Ecto neural progenitor cell (in vitro differentiated cells): ENCODE results near the gene MVD.
"Not testable (repeated sequence)": the region's sequence is repeated elsewhere in the genome, so short reads cannot be mapped to it uniquely, and the experiment has no call there.

Experiments used
- DNase-seq: peaks from one replicate; pipeline ENCODE4 v3.0.0-alpha.2; 2018; ENCODE audit warnings: low spot score

MVD gene

DNA sequence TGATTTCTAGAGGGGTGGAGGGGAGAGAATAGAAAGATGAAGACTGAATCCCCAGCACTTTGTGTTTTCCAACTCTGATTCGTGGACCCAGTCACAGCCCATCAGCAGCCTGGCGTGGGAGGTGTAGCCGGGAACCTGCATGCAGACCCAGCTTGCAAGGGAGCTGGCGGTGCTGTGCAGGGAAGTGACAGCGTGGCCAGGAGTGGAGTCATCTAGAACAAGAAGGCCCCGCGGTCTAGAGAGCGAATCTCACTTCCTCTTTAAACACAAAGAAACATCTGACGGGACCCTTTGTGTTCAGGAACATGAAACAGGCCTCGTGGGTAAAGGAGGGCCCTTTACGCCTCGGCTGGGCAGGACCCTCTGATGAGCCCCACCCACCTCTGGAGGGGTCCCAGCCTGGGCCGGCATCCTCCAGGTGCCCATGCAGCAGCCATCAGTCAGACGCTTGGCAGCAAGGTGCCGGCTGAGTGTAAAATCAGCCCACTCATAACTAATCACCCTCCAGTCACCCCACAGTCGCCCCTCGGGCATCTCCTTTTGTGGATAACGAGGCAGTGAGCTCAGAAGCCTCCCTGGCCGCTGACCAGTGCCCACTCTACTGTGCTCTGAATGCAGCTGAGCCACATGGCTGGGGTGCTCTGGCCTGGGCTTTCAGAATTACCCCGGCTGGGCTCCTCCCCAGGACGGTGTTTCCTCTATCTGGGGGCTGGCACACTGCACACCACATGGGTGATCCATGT lies 19.0 kb upstream of the MVD start:
- no peak for DNase-seq

DNA sequence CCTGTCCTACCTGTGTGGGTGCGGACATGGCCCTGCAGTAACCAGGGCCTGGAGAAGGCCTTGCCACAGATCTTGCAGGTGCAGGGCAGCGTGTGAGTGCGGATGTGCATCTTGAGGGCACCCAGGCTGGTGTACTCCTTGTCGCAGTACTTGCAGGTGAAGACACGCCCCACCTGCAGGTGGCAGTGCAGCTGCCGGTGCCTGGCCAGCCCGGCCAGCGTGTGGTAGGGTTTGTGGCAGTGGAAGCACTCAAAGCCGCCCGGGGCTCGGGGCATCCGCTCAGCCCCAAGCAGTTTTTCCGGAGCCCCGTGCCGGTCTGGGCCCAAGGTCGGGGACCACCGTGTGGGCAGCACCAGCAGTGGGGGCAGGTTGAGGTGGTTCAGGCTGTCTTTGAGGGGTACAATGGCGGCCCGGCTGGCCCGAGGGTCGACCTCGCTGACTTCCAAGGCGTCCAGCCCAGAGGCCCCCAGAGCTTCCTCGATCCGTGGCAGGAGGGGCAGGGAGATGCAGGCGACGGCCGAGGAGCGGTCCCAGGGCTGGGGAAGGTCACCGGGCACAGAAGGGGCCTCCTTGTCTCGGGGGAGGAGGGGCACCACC lies 18.3 kb upstream of the MVD start:
- no peak for DNase-seq

DNA sequence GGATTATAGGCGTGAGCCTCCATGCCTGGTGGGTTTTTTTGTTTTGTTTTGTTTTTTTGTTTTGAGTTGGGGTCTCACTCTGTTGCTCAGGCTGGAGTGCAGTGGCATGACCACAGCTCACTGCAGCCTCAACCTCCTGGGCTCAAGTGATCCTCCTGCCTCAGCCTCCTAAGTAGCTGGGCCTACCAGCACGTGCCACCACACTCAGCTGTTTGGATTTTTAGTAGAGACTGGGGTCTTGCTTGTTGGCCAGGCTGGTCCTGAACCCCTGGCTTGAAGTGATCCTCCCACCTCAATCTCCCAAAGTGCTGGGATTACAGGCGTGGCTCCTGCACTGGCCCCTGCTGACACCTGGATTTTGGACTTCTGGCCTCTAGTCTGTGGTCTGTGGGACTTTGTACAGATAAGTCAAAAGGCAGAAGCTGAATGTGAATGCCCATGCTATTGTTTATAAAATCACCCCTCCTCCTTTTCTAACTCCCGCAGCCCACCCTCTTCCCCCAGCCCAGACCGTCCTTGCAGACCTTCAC lies 17.7 kb upstream of the MVD start:
- no peak for DNase-seq

DNA sequence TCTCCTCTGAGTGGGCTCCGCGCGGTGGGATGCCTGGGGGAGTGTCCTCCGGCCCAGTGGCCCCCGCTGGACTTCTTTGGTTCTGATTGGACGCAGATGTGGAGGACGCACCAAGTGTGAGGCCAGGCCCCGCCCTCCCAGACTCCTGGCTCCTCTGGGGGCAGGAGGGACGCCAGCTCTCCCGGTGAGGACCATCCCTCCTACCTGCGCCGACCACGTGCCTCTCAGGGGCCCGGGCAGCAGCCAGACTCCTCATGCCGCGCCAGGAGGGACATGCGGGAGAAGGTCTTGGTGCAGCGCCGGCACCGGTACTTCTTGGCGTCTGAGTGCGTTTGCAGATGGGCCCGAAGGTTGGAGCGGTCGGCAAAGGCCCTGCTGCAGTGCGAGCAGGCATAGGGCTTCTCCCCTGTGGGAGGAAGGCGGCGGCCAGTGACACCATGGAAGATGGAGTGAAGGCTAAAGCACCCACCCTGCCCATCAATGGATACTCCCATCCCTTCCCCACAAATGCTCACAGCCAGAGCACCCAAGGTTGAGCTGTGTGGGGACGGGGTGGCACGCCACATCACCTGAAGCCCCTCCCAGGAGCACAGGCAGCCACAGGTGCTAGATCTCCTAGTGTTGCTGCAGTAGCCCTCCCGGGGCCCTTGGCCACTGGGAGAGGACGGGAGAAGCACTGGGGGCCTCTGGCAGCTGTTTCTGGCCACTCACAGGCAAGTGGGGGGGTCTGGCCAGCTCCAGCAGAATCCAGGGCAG lies 15.5 kb upstream of the MVD start:
- DNase-seq, result no peak

DNA sequence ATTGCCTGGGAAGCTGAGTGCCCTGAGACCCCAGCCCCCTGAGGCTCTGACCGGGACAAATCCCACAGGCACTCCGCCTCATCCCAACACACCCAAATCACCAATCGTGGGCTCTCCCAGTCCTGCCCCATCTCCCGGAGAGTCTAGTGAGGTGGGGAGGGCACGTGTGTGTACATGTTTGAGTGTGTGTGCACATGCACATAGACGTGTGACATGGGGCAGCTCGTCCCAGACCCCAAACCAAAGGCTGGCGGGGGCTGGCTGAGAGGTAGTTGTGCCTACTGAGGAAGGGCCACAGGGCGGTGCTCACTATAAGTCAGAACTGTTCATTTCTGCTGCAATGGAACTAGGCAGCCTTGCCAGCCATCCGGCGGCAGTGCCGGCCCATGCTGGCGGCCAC lies 14.8 kb upstream of the MVD start:
- DNase-seq, result no peak

DNA sequence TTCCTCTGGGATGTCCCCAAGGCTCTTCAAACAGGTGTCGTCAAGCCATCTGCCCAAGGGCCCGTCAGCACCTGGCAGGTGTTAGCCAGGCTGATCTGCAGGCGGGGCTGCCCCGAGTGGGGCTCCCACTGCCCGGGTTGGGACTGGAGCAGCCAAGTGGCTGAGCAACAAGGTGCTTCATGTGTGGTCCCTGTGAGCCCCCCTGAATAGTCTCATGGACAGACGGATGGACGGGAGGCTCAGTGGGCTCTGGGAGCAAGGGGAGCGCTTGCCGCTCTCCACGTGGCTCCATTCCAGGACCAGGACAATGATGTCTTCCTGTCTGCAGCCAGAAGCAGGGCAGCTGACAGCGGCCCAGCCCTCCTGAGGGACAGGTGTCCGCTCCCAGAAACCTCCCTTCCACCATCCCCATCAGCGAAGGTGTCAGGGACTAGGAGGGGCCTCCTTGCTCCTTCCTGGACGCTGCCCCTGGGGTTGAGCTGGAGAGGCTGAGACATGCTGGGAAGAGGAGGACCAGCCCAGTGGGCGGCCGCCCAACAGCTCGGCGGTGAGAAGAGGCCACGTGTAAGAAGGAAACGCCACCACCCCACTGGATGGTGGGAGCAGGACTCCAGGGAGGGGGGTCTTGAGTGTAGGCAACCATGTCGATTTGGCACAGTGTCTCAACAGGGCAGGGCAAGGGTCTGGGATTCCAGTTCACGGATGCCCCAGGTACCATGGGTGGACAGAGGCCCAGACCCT lies 13.8 kb upstream of the MVD start:
- DNase-seq, result no peak

DNA sequence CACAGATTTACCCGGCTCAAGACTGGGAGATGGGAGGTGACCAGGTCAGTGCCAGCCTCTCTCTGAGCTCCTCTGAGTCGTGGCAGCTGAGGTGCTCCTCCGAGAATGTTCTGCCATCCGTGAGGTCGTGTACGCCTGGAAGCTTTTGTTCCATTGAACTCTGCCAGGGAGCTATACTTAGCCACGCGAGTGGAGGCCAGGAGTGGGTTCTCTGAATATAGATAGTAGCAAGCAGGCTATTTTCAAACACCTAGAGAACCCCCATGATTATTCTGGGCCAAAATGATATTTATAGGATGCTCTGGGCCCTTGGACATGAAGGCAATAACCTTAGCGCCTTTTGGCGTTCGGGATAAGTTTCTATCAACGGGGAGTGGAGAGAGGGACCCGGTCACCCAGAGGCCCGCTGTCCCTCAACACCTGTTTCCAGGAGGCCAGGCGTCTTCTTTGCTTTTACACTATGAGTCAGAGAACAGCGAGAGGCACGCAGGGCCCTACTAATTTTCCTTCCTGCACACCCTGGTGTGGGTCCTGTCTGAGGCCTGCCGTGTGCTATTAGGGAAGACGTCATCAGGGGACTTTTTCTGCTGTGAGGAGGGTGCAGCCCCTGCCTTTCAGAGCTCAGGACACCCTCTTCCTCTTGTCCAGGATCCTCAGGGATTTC lies 11.0 kb upstream of the MVD start:
- no peak for DNase-seq

DNA sequence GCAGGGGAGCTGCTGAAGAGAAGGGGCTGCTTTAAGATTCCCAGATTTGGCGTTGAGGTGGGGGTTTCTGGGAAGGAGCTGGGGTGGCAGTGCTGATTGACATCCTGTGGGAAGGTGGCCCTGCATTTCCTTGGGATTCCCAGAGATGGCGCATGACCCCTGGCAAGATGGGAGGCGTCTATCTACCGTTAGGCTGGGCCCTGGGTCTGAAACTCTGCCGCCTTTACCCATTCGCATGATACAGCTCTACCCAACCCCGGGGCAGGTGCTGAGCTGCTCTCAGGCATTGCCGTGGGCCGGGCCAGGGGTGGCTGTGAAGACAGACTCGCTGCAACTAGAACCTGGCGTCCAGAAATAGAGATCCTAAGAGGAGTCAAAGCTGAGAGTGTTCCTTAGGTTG lies 9.9 kb upstream of the MVD start:
- DNase-seq, result peak; percentile 71

DNA sequence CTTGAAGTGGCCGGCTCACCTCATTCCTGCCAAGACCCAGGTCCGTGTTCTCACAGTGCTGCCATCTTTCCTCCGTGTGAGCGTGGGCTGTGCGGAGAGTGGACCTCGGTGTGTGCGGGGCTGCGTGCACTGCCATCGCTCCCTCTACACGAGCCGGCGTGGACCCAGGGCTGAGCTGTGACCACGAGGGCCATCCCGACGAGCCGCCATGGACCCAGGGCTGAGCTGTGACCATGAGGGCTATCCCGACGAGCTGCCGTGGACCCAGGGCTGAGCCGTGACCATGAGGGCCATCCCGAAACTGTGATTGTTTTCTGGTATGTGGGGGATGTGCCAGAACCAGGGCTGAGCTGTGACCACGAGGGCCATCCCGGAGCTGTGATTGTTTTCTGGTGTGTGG lies 8.9 kb upstream of the MVD start:
- no peak for DNase-seq

DNA sequence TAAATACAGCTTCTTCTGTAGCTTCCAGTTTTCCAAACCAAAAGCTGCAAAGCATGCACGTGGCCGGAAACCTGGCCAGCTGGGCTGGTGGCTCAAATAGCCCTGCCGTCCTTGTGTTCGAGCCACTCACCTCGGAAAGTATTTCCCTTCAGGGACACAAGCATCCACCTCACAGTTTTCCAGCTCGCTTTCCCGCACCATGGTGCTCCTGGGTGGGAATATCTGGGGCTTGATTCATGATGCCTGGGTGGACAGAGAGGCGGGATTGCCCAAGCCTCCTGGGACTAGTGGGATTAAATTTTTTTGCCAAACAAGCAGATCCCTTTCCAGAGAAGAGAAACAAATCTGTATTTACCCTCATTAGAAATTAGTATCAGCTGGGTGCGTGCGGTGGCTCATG lies 7.1 kb upstream of the MVD start:
- DNase-seq, result no peak

DNA sequence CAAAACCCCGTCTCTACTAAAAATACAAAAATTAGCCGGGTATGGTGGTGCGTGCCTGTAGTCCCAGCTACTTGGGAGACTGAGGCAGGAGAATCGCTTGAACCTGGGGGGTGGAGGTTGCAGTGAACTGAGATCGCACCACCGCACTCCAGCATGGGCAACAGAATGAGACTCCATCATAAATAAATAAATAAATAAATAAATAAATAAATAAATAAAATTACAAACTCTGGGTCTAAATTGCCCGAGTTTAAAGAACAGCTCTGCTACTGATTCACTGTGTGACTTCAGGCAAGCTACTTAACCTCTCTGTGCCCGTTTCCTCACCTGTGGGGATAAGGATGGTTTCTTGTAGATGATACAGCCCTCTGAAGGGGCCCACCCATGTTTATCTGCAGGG lies 6.6 kb upstream of the MVD start:
- DNase-seq, result not testable (repeated sequence)

DNA sequence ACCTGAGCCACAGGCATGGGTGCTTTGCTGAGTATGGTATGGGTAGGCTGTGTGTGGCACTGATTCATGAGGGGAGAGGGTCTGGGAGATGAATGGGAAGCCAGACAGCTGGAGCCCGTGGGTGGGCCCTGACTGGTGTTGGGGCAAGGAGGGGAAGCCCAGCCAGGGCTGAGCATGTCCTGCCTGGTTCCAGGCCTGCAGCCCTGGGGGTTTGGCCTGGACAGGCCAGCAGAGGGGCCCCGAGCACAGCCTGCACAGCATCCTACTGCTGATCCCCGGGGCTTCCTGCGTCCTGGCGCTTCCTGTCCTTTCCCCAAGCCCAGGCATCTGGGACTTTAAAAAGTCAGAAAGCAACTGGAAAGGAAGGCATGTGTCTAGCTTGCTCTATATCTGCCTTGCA lies 4.6 kb upstream of the MVD start:
- no peak for DNase-seq

DNA sequence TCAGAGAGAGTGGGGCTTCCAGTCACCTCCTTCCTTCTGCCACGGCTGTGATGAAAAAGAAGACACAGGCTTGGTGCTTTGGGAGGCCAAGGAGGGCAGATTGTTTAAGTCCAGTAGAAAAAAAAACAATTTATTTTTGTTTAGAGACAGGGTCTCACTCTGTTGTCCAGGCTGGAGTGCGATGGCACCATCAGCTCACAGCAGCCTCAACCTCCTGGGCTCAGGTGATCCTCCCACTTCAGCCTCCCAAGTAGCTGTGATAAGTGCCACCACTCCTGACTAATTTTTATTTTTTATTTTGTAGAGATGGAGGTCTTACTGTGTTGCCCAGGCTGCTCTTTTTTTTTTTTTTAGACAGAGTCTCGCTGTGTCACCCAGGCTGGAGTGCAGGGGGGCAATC lies 2.7 kb upstream of the MVD start:
- no peak for DNase-seq

DNA sequence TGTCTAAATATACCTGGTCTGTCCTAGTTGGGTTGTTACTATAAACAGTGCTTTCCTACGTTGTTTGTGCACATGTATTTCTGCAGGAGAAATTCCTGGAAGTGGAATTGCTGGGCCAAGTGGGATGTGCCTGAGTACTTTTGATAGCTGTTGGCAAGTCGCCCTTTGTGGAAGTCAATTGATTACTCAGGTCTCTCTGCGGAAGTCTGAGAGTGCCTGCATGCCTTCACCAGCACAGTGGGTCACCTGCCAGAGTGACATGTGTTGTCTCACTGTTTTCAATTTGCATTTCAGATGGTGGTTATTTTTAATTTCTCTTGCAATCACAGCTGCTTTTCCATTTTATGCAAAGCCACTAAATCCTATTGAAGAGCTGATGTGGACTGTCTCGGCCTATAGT lies 2.3 kb upstream of the MVD start:
- DNase-seq, result no peak

DNA sequence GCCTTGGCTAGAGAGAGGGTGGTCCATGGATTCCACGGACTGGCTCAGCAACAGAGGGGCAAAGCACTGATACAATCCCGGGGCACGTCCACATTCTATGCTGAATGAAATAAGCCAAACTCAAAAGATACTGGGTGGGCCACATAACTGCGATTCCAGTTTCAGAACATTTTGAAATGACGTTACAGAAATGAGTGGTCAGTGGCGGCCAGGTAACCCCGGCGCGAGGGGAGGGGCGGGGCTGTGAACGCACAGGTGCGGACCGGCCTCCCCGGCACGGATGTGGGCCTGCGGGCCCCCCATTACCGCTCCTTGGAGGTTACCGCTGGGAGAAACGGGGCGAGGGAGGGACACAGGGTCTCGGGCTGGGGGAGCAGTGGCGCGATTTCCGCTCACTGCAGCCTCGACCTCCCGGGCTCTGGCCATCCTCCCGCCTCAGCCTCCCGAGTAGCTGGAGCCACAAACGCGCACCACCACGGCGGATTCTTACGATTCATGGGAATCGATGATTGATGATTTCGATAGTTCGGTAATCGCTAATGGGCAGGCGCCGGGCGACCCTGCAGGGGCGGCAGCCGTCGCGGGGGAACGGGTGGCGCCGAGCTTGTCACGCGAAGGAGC lies 559 bp downstream of the MVD start:
- DNase-seq, result no peak

DNA sequence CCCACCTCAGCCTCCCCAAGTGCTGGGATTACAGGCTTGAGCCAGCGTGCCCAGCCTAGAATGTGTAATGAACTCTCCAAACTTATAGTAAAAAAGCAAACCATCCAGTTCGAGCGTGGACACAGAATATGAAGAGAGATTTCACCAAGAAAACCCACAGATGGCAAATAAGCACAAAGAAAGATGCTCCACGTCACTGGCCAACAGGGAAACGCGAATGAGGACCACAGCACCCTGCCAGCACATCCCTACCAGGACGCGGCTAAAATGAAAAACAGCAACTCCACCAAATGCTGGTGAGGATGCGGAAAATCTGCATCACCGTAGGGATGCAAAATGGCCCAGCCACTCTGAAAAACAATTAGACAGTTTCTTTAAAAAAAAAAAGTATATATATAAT lies 1.4 kb downstream of the MVD start:
- no peak for DNase-seq

DNA sequence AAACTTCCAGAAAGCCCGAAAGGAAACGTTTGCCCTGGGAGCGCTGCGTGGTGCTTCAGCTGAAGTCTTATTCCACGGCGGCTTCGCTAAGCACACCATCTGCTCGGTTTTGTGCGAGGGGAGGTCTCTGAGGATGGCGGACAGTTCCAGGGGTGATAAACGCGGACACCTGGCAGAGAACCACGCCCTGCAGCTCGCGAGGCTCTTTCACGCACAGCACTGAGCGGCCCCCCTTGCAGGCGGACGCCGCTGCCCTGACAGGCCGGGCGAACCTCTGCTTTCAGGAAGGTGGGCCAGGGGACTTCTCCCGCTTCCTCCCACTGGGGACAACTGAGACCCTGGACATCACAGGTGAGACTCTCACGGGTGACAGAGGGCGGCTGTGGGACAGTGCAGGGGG lies 3.7 kb downstream of the MVD start:
- no peak for DNase-seq

DNA sequence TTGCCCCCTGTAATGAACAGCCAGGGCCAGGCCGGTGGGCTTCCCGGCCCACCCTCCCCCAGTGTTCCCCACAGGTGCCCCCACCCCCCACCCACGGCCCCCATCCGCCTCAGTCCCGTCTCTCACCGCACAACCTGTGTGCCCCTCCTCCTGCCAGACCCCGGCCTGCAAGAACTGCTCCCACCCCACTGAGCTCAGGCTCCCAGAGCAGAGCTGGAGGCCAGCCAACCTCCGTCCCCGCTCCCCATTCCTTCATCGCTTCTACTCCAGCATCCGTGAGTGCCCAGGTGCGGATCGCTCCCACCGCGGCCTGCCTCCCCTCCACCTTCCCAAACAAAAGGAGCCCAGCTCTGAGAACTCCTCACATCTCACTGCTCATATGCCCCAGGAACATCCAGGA lies 4.2 kb downstream of the MVD start:
- no peak for DNase-seq

DNA sequence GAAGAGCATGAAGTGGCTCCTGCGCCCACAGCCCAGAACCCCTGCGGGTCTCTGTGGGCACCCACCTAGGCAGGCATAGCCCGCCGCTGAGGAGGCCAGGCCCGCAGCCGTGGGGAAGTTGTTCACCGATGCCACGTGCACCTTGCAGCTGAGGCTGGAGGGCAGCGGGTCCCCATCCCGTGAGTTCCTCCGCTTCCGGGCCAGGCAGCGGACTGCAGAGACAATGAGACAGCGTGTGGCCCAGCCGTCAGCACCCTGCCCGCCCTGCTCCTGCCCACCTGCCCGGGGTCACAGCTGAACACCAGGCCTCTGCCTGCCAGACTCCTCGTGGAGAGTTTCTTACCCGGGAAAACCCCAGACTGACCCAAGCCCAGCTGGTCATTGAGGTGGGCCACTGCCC lies 5.5 kb downstream of the MVD start:
- DNase-seq, result no peak

DNA sequence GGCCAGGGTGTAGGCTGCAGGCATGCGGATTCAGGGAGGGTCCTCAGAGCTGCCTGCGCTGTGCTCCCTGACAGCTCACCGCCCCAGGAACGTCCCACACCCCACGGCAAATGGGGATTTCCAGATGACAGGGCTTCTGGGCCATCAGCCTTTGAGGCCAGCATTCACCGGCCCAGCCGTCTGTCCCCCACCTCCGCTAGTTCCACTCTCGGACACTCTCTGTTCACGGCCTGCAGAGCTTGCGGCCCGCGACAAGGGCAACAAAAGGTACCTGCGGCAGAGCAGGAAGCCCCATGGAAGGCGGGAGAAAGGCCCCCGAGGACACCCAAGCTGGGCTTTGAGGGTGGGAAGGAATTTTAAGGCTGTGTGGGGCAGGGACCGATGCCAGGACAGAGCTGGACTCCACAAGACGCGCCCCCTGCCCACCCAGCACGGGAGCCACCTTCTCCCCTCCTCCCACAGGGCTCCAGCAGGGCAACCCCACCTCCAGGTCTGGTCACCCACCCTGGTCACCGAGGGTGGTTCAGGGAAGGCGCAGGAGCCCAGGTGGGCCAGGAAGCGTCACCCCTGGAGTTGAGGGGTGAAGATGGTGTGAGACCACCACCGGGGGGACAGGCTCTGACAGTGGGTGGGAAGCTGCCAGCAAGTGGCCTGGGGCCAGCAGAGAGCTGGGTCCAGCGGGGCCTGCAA lies 6.5 kb downstream of the MVD start:
- no peak for DNase-seq

DNA sequence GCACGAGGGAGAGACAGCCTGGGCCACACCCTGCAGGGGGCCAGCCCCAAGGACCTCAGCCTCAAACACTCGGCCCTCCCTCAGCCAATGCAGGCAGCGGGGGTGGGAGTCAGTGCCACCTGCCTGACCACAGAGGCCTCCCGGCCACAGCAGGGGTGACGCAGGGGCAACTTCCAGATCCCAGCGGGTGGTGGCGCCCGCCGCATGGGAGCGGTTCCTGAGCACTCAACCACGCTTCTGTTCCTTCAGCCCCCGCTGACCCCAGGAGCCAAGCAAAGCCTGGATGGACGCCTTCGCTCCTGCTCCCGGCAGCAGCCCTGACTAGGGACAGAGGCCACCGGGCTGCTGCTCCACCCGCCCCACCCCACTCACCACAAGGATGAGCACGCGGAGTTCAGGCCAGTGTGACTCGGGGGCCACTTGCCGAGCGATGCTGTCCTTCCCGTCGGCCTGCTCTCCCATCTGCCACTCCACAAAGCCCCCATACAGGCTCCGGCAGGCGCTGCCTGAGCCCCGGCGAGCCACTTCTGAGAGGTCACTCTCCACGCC lies 7.1 kb downstream of the MVD start:
- DNase-seq, result no peak
